GM12892 (cell line): Measurements from ENCODE around the gene PRM1.

ENCODE experiments used
- POLR2A ChIP-seq: IDR thresholded peaks from 2 replicates; pipeline ENCODE4 v1.6.1; 2011; ENCODE audit warnings: low read depth, low read length, control low read depth
- TAF1 ChIP-seq: IDR thresholded peaks from 2 replicates; pipeline ENCODE4 v1.6.1; 2011; ENCODE audit warnings: low read depth, mild to moderate bottlenecking, control low read depth, low read length, borderline replicate concordance

- TF ChIP-seq TAF1 (no peak), POLR2A (no peak)
Observed at GRCh38 chr16:11318817-11319216, 37.7 kb upstream of the PRM1 start.
